Smooth muscle cell (in vitro differentiated cells): Measurements from ENCODE around the gene ABHD17C. TPM values are rescaled to one million over a fixed set of nuclear protein-coding genes. Genes with fewer than 3 reads are reported as not detected.

ENCODE experiments used
- DNase-seq: peaks from one replicate; lab custom pipeline; 2025; ENCODE audit not compliant: unreplicated experiment; lab: John Stamatoyannopoulos, UW
- H2AFZ ChIP-seq: fragments of 200-600 bp; sonication (generic); 2 replicates; pipeline ENCODE4 v1.6.0; 2016; ENCODE audit warnings: antibody characterized with exemption, low read depth, mild to moderate bottlenecking
- H3F3A ChIP-seq: fragments of 200-600 bp; sonication (generic); 2 replicates; pipeline ENCODE4 v1.6.0; 2017; ENCODE audit warnings: antibody characterized with exemption, low read depth
- H3K27ac ChIP-seq: fragments of 200-600 bp; sonication (generic); 2 replicates; pipeline ENCODE4 v1.5.1; 2016; ENCODE audit warnings: low read depth, mild to moderate bottlenecking
- H3K27me3 ChIP-seq: fragments of 200-600 bp; sonication (generic); 2 replicates; pipeline ENCODE4 v1.6.1; 2016; ENCODE audit warnings: low read depth, mild to moderate bottlenecking
- H3K36me3 ChIP-seq: fragments of 200-600 bp; sonication (generic); 2 replicates; pipeline ENCODE4 v1.5.1; 2016; ENCODE audit warnings: low read depth
- H3K4me1 ChIP-seq: fragments of 200-600 bp; sonication (generic); 2 replicates; pipeline ENCODE4 v1.5.1; 2016; ENCODE audit warnings: low read depth
- H3K4me2 ChIP-seq: fragments of 200-600 bp; sonication (generic); 2 replicates; pipeline ENCODE4 v1.6.0; 2016; ENCODE audit warnings: mild to moderate bottlenecking
- H3K4me3 ChIP-seq: fragments of 200-600 bp; sonication (generic); 2 replicates; pipeline ENCODE4 v1.5.1; 2016; ENCODE audit warnings: mild to moderate bottlenecking
- H3K79me2 ChIP-seq: fragments of 200-600 bp; sonication (generic); 2 replicates; pipeline ENCODE4 v1.6.0; 2016; ENCODE audit warnings: low read depth, mild to moderate bottlenecking
- H3K9ac ChIP-seq: fragments of 200-600 bp; sonication (generic); 2 replicates; pipeline ENCODE4 v1.6.0; 2016; ENCODE audit warnings: low read depth
- H3K9me3 ChIP-seq: fragments of 200-600 bp; sonication (generic); replicated peaks from 2 replicates; pipeline ENCODE4 v1.5.1; 2016; ENCODE audit warnings: low read depth
- H4K20me1 ChIP-seq: fragments of 200-600 bp; sonication (generic); 2 replicates; pipeline ENCODE4 v1.6.0; 2016; ENCODE audit warnings: low read depth
- CTCF ChIP-seq: fragments of 200-600 bp; sonication (generic); IDR thresholded peaks from 2 replicates; pipeline ENCODE4 v1.5.1; 2017; ENCODE audit warnings: borderline replicate concordance, mild to moderate bottlenecking, antibody characterized with exemption; ENCODE audit not compliant: insufficient read depth, poor library complexity, severe bottlenecking
- WGBS: methylation state at CpG from one replicate; pipeline ENCODE4 v1.1.7; 2016; ENCODE audit warnings: low lambda C conversion rate; 5-methylcytosine and 5-hydroxymethylcytosine counted together
- polyA plus RNA-seq: library from polyadenylated mRNA; unstranded; fragments of >200 nt; fragmentation: Nextera tagmentation; extraction: Ambion mirVana; gene quantifications from 2 replicates; pipeline ENCODE4 v1.2.1, GENCODE V29; 2016
- total RNA-seq: library from RNA; depleted of rRNA; stranded (reverse); fragments of >200 nt; gene quantifications from 2 replicates; pipeline ENCODE4 v1.2.3, GENCODE V29; 2014

ABHD17C gene
- total and polyA plus RNA-seq, 2 experiments from 2014 or later: 3.1 to 4.1 TPM

- Histone ChIP-seq H3K4me2 (peak overlapping the region; percentile 98), H3F3A (no peaks in the 10 kb centered on the region), H3K4me1 (peaks cover 4% of the 10 kb centered on the region), H4K20me1 (peaks cover 45% of the 10 kb centered on the region), H2AFZ (no peak overlapping the region), H3K36me3 (no peaks in the 10 kb centered on the region), H3K27me3 (no peaks in the 10 kb centered on the region), H3K79me2 (peaks cover 8% of the 10 kb centered on the region), H3K9me3 (no peaks in the 10 kb centered on the region), H3K27ac (no peak overlapping the region), H3K4me3 (peak overlapping the region; percentile 63), H3K9ac (no peak overlapping the region)
- TF ChIP-seq CTCF: no peak
- WGBS: 92% methylated on average over 6 of the region's 6 CpGs
- DNase-seq: no peak
Observed at GRCh38 chr15:80697075-80697685, 2.1 kb downstream of the ABHD17C start.

GRCh38 chr15:80698676-80699075 is 3.6 kb downstream of the ABHD17C start:
- WGBS: 96% methylated on average over 1 of the region's 1 CpG
- H2AFZ ChIP-seq: no peak overlapping the region
- H3K4me2 ChIP-seq: no peak overlapping the region
- H3K9me3 ChIP-seq: no peaks in the 10 kb centered on the region
- H3K79me2 ChIP-seq: peaks cover 8% of the 10 kb centered on the region
- no peaks in the 10 kb centered on the region for H3K36me3 ChIP-seq
- no peaks in the 10 kb centered on the region for H3K27me3 ChIP-seq
- H3K4me3 ChIP-seq: no peak overlapping the region
- no peak for TF ChIP-seq CTCF
- H3K9ac ChIP-seq: no peak overlapping the region
- no peaks in the 10 kb centered on the region for H3F3A ChIP-seq
- no peak overlapping the region for H3K27ac ChIP-seq
- peaks cover 60% of the 10 kb centered on the region for H4K20me1 ChIP-seq
- DNase-seq: no peak
- H3K4me1 ChIP-seq: peaks cover 12% of the 10 kb centered on the region

- H3K27me3 ChIP-seq: no peaks in the 10 kb centered on the region
- H3F3A ChIP-seq: no peaks in the 10 kb centered on the region
- H3K27ac ChIP-seq: no peak overlapping the region
- no peaks in the 10 kb centered on the region for H3K36me3 ChIP-seq
- TF ChIP-seq CTCF: no peak
- H3K4me1 ChIP-seq: peaks cover 12% of the 10 kb centered on the region
- no peak overlapping the region for H3K9ac ChIP-seq
- no peak overlapping the region for H3K4me3 ChIP-seq
- peaks cover 8% of the 10 kb centered on the region for H3K79me2 ChIP-seq
- H4K20me1 ChIP-seq: peaks cover 73% of the 10 kb centered on the region
- 73% methylated on average over 1 of the region's 1 CpG for WGBS
- DNase-seq: no peak
- no peaks in the 10 kb centered on the region for H3K9me3 ChIP-seq
- no peak overlapping the region for H2AFZ ChIP-seq
- no peak overlapping the region for H3K4me2 ChIP-seq
Observed at GRCh38 chr15:80699981-80700380, 4.9 kb downstream of the ABHD17C start.

GRCh38 chr15:80701676-80702311 is 6.7 kb downstream of the ABHD17C start:
- H3K79me2 ChIP-seq: peaks cover 8% of the 10 kb centered on the region
- peaks cover 78% of the 10 kb centered on the region for H4K20me1 ChIP-seq
- H3K4me2 ChIP-seq: no peak overlapping the region

More at GRCh38 chr15:80701676-80702311, 6.7 kb downstream of the ABHD17C start:
- H3K27ac ChIP-seq: no peak overlapping the region
- WGBS: 41% methylated on average over 7 of the region's 7 CpGs
- no peaks in the 10 kb centered on the region for H3K27me3 ChIP-seq
- DNase-seq: no peak
- peaks cover 12% of the 10 kb centered on the region for H3K4me1 ChIP-seq
- H3K4me3 ChIP-seq: no peak overlapping the region
- no peaks in the 10 kb centered on the region for H3K9me3 ChIP-seq
- no peak for TF ChIP-seq CTCF
- H2AFZ ChIP-seq: no peak overlapping the region
- no peaks in the 10 kb centered on the region for H3F3A ChIP-seq
- H3K36me3 ChIP-seq: no peaks in the 10 kb centered on the region
- no peak overlapping the region for H3K9ac ChIP-seq
